Neural progenitor cell (in vitro differentiated cells): ENCODE measurements around the gene RNF175. TPM values are rescaled to one million over a fixed set of nuclear protein-coding genes. Genes with fewer than 3 reads are reported as not detected.
A peak's percentile ranks its signal among the peaks of the same experiment; 100 is the strongest.

ENCODE experiments used
- DNase-seq: peaks from one replicate; pipeline ENCODE4 v3.0.0-alpha.2; 2016; ENCODE audit warnings: low spot score
- H2AFZ ChIP-seq: fragments of 200-600 bp; sonication (generic); replicated peaks from 2 replicates; pipeline ENCODE4 v1.6.1; 2016; ENCODE audit warnings: antibody characterized with exemption
- H3F3A ChIP-seq: fragments of 200-600 bp; sonication (generic); 2 replicates; pipeline ENCODE4 v1.6.1; 2016; ENCODE audit warnings: antibody characterized with exemption, low read depth
- H3K27ac ChIP-seq: fragments of 200-600 bp; sonication (generic); 2 replicates; pipeline ENCODE4 v1.5.1; 2016; ENCODE audit warnings: mild to moderate bottlenecking
- H3K27me3 ChIP-seq: fragments of 200-600 bp; sonication (generic); 2 replicates; pipeline ENCODE4 v1.6.1; 2016; ENCODE audit warnings: mild to moderate bottlenecking, moderate library complexity
- H3K36me3 ChIP-seq: fragments of 200-600 bp; sonication (generic); 2 replicates; pipeline ENCODE4 v1.5.1; 2016
- H3K4me1 ChIP-seq: fragments of 200-600 bp; sonication (generic); 2 replicates; pipeline ENCODE4 v1.6.1; 2016; ENCODE audit warnings: mixed run types
- H3K4me2 ChIP-seq: fragments of 200-600 bp; sonication (generic); 2 replicates; pipeline ENCODE4 v1.6.1; 2016
- H3K4me3 ChIP-seq: fragments of 200-600 bp; sonication (generic); 2 replicates; pipeline ENCODE4 v1.5.1; 2016
- H3K79me2 ChIP-seq: fragments of 200-600 bp; sonication (generic); 2 replicates; pipeline ENCODE4 v1.6.1; 2016; ENCODE audit warnings: low read depth
- H3K9ac ChIP-seq: fragments of 200-600 bp; sonication (generic); 2 replicates; pipeline ENCODE4 v1.6.1; 2016
- H3K9me3 ChIP-seq: fragments of 200-600 bp; sonication (generic); 2 replicates; pipeline ENCODE4 v1.5.1; 2016; ENCODE audit warnings: low read depth
- H4K20me1 ChIP-seq: fragments of 200-600 bp; sonication (generic); 2 replicates; pipeline ENCODE4 v1.6.1; 2016; ENCODE audit warnings: low read depth
- H3K27ac Mint-ChIP-seq: 3 replicates; pipeline ENCODE4 v1.8.0; 2021; ENCODE audit warnings: mixed read lengths
- H3K27me3 Mint-ChIP-seq: 2 replicates; pipeline ENCODE4 v1.8.0; 2022; ENCODE audit warnings: low read depth, mild to moderate bottlenecking, inconsistent platforms, moderate library complexity, mixed read lengths; ENCODE audit not compliant: insufficient read depth
- H3K36me3 Mint-ChIP-seq: 3 replicates; pipeline ENCODE4 v1.8.0; 2021; ENCODE audit warnings: mixed read lengths
- H3K4me1 Mint-ChIP-seq: 3 replicates; pipeline ENCODE4 v1.8.0; 2021; ENCODE audit warnings: mixed read lengths
- H3K4me3 Mint-ChIP-seq: 3 replicates; pipeline ENCODE4 v1.8.0; 2021; ENCODE audit warnings: mild to moderate bottlenecking, moderate library complexity, mixed read lengths
- H3K9me3 Mint-ChIP-seq: 3 replicates; pipeline ENCODE4 v1.8.0; 2020; ENCODE audit warnings: mixed read lengths
- EZH2 ChIP-seq: fragments of 200-600 bp; sonication (generic); IDR thresholded peaks from 2 replicates; pipeline ENCODE4 v1.6.1; 2017; ENCODE audit warnings: antibody characterized with exemption, mild to moderate bottlenecking, moderate library complexity
- EZH2phosphoT487 ChIP-seq: fragments of 200-600 bp; sonication (generic); IDR thresholded peaks from 2 replicates; pipeline ENCODE4 v1.6.1; 2017; ENCODE audit warnings: antibody characterized with exemption
- total RNA-seq: library from RNA; depleted of rRNA; stranded (reverse); fragments of >200 nt; gene quantifications from 2 replicates; pipeline ENCODE4 v1.2.3, GENCODE V29; 2015; ENCODE audit warnings: low replicate concordance
- TF ChIP-seq, protein P1 (sequence below): fragments of 200-600 bp; sonication (generic); IDR thresholded peaks from 2 replicates; pipeline ENCODE4 v1.5.1; 2017; ENCODE audit warnings: antibody characterized with exemption, mild to moderate bottlenecking

RNF175 gene
- total RNA-seq, 1 donor from 2014 or later: 34.6 TPM

DNA sequence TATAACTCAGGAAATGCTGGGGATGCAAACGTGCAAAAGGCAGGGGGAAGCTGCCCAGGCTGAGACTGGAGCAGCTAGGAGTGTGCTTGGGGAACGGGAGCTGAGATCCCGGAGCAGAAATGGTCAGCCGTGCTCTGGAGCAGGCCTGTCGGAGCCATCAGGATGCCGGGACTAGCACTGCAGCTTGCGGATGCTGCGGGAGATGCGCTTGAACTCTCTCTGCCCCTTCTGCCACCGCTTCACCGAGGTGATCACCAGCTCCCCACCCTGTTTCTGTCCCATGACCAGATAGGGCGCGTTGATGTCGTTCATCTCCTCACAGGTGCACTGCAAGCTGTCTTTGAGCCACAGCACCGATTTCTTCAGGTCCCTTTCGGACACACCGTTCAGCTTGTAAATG lies 21.5 kb upstream of the RNF175 start:
- no peak for TF ChIP-seq EZH2
- TF ChIP-seq EZH2phosphoT487: no peak
- TF ChIP-seq, protein P1, sequence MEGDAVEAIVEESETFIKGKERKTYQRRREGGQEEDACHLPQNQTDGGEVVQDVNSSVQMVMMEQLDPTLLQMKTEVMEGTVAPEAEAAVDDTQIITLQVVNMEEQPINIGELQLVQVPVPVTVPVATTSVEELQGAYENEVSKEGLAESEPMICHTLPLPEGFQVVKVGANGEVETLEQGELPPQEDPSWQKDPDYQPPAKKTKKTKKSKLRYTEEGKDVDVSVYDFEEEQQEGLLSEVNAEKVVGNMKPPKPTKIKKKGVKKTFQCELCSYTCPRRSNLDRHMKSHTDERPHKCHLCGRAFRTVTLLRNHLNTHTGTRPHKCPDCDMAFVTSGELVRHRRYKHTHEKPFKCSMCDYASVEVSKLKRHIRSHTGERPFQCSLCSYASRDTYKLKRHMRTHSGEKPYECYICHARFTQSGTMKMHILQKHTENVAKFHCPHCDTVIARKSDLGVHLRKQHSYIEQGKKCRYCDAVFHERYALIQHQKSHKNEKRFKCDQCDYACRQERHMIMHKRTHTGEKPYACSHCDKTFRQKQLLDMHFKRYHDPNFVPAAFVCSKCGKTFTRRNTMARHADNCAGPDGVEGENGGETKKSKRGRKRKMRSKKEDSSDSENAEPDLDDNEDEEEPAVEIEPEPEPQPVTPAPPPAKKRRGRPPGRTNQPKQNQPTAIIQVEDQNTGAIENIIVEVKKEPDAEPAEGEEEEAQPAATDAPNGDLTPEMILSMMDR: no peak
- Mint-ChIP-seq H3K27me3 (no peaks in the 10 kb centered on the region), H3K36me3 (peaks cover 63% of the 10 kb centered on the region), H3K4me3 (no peak overlapping the region), H3K9me3 (peaks cover 6% of the 10 kb centered on the region), H3K27ac (peak overlapping the region; percentile 81), H3K4me1 (peaks cover 47% of the 10 kb centered on the region)
- no peak overlapping the region for H2AFZ ChIP-seq
- H3K27me3 ChIP-seq: no peaks in the 10 kb centered on the region
- peaks cover 57% of the 10 kb centered on the region for H4K20me1 ChIP-seq
- peaks cover 67% of the 10 kb centered on the region for H3F3A ChIP-seq
- H3K4me1 ChIP-seq: peaks cover 42% of the 10 kb centered on the region
- H3K4me3 ChIP-seq: no peak overlapping the region
- DNase-seq: no peak
- no peaks in the 10 kb centered on the region for H3K9me3 ChIP-seq
- H3K27ac ChIP-seq: peak overlapping the region; percentile 77
- H3K9ac ChIP-seq: no peak overlapping the region
- H3K36me3 ChIP-seq: peaks cover 23% of the 10 kb centered on the region
- H3K79me2 ChIP-seq: peaks cover 42% of the 10 kb centered on the region
- H3K4me2 ChIP-seq: no peak overlapping the region

DNA sequence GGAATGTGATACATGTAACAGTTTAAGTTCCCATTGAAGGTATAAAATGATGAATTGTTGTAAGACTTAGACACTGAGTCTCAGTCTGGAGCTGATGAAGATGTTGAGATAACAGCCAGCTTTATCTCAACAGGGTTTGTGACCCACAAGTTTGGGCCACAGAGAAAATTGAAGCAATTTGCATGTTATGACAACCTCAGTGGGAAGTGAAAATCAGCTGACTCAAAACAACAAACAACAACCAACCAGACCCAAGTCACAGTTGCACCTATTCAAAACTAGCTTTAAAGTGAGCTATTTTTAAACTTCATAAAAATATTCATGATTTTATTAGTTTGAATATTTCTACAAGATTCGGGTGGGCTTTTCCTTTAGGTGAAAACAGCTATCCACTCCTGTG lies 21.1 kb upstream of the RNF175 start:
- TF ChIP-seq, protein P1: no peak
- no peak for TF ChIP-seq EZH2
- TF ChIP-seq EZH2phosphoT487: no peak
- H3K4me2 ChIP-seq: no peak overlapping the region
- no peak overlapping the region for H3K27ac Mint-ChIP-seq

DNA sequence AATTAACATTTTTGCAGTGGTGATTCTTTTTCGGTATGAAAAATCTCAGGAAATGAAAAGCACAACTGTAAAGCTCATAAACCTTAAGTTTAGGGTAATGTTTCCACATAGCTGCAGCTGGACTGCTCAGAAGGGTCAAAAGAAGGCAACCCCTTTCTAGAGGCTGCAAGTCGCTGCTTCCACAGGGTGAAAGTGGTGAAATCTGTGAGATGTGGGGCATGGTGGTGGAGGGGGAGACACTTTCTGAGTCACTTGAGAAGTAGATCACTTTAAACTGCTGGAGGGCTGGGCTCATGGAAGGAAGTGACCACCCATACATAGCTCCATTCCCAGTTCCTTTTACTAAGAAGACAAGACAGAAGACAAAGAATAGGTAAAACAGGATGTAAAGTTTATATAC lies 20.4 kb upstream of the RNF175 start:
- Mint-ChIP-seq H3K27ac (no peak overlapping the region), H3K4me3 (peak overlapping the region; percentile 58), H3K9me3 (peaks cover 6% of the 10 kb centered on the region), H3K27me3 (no peaks in the 10 kb centered on the region), H3K4me1 (peaks cover 37% of the 10 kb centered on the region), H3K36me3 (peaks cover 55% of the 10 kb centered on the region)
- H3K9me3 ChIP-seq: no peaks in the 10 kb centered on the region
- TF ChIP-seq EZH2 (no peak), EZH2phosphoT487 (no peak)
- TF ChIP-seq, protein P1: no peak
- no peaks in the 10 kb centered on the region for H3K27me3 ChIP-seq
- no peak for DNase-seq
- H3K27ac ChIP-seq: peak overlapping the region; percentile 50
- H3F3A ChIP-seq: peaks cover 58% of the 10 kb centered on the region
- H3K79me2 ChIP-seq: peaks cover 31% of the 10 kb centered on the region
- H3K4me3 ChIP-seq: no peak overlapping the region
- peaks cover 22% of the 10 kb centered on the region for H3K36me3 ChIP-seq
- no peak overlapping the region for H3K4me2 ChIP-seq
- peaks cover 47% of the 10 kb centered on the region for H4K20me1 ChIP-seq
- H3K4me1 ChIP-seq: peaks cover 38% of the 10 kb centered on the region
- H3K9ac ChIP-seq: no peak overlapping the region
- H2AFZ ChIP-seq: no peak overlapping the region

More for the DNA sequence above, 21.1 kb upstream of the RNF175 start:
- no peak overlapping the region for H3K4me3 Mint-ChIP-seq
- Histone ChIP-seq H3K9me3 (no peaks in the 10 kb centered on the region), H3K27ac (peak overlapping the region; percentile 77), H2AFZ (no peak overlapping the region), H3K9ac (no peak overlapping the region), H3K4me1 (peaks cover 42% of the 10 kb centered on the region), H3K36me3 (peaks cover 23% of the 10 kb centered on the region), H3F3A (peaks cover 63% of the 10 kb centered on the region), H3K27me3 (no peaks in the 10 kb centered on the region), H3K4me3 (no peak overlapping the region), H3K79me2 (peaks cover 38% of the 10 kb centered on the region), H4K20me1 (peaks cover 53% of the 10 kb centered on the region)
- peaks cover 60% of the 10 kb centered on the region for H3K36me3 Mint-ChIP-seq
- DNase-seq: no peak
- H3K9me3 Mint-ChIP-seq: peaks cover 6% of the 10 kb centered on the region
- H3K4me1 Mint-ChIP-seq: peaks cover 44% of the 10 kb centered on the region
- H3K27me3 Mint-ChIP-seq: no peaks in the 10 kb centered on the region
